Epithelial cell of proximal tubule (primary cell): ENCODE data around the gene HPD. TPM values are rescaled to one million over a fixed set of nuclear protein-coding genes. Genes with fewer than 3 reads are reported as not detected.

Experiments used
- DNase-seq: peaks from one replicate; pipeline ENCODE4 v3.0.0-alpha.2; 2011; ENCODE audit warnings: low read depth
- H3K4me3 ChIP-seq: 2 replicates; pipeline ENCODE4 v1.5.1; 2011; ENCODE audit warnings: low read depth, mild to moderate bottlenecking, low read length
- total RNA-seq: library from RNA; depleted of rRNA; stranded (reverse); fragments of >200 nt; gene quantifications from 2 replicates; pipeline ENCODE4 v1.2.3, GENCODE V29; 2015
- TF ChIP-seq, protein P1 (sequence below): conservative IDR thresholded peaks from 2 replicates; pipeline ENCODE4 v1.5.1; 2012; ENCODE audit warnings: low read depth, mild to moderate bottlenecking, low read length

HPD gene
- total RNA-seq, 1 donor from 2014 or later: 0.12 TPM

DNA sequence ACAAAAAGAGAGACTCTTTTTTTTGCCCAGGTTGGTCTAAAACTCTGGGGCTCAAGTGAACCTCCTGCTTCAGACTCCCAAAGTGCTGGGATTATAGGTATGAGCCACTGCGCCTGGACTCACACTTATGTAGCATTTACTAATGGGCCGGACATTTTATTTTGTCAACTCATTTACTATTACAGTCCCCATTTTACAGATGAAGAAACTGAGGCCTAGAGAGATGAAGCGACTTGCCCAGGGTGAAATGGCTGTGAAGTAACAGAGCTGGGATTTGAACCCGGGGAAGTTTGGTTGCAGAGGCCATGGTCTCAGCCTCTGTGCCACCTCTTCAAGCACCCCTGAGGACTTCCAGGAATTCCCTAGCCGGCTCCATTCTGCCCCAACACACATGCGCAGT, 9.4 kb downstream of the HPD start:
- no peak overlapping the region for H3K4me3 ChIP-seq
- TF ChIP-seq, protein P1, sequence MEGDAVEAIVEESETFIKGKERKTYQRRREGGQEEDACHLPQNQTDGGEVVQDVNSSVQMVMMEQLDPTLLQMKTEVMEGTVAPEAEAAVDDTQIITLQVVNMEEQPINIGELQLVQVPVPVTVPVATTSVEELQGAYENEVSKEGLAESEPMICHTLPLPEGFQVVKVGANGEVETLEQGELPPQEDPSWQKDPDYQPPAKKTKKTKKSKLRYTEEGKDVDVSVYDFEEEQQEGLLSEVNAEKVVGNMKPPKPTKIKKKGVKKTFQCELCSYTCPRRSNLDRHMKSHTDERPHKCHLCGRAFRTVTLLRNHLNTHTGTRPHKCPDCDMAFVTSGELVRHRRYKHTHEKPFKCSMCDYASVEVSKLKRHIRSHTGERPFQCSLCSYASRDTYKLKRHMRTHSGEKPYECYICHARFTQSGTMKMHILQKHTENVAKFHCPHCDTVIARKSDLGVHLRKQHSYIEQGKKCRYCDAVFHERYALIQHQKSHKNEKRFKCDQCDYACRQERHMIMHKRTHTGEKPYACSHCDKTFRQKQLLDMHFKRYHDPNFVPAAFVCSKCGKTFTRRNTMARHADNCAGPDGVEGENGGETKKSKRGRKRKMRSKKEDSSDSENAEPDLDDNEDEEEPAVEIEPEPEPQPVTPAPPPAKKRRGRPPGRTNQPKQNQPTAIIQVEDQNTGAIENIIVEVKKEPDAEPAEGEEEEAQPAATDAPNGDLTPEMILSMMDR: no peak
- DNase-seq: no peak

DNA sequence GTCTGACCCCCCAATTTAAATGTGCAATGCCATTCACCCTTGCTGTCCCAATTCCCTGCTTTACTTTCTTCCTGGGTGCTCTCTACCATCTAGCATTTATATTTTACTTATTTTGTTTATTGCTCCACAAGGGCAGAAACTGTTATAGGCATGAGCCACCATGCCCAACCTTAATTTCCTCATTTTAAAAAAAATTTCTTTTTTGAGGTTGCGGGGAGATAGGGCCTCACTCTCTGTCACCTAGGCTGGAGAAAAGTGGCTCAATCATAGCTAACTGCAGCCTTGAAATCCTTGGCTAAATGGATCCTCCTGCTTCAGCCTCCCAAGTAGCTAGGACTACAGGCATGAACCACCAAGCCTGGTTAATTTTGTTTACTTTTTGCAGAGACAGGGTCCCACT, 13.0 kb downstream of the HPD start:
- no peak for DNase-seq
- H3K4me3 ChIP-seq: no peak overlapping the region
- TF ChIP-seq, protein P1: no peak

DNA sequence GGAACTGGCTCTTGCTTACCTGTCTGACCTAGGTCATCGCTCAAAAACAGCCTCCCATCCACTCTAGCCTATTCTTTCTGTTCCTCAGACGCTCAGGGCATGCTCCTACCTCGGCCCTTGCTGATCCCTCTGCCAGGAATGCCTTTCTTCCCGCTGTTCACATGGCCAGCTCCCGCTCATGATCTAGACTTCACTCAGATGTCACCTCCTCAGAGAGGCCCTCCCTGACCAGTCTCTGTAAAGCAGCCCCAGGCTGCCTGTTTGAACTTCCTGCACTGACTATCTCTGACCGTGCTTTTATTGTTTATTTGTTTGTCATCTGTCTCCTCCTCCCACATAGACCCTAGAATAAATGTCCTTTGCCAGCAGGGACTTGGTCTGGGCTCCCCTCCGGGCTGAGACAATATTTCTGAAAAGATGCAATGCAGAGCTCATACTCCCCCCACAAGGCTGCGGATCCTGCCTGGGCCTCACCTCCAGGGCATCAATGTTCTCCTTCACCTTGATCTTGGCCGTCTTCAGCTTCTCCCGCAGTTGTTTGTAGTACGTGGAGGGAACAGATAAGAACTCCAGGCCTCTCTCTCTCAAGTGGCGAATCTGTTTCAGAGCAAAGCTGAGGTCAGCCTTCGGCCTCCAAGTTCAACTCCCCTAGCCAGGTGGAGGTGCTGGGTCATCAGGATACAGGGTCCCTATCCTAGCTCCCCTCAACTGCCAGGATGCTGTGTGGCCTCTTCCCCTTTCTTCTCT, 15.2 kb downstream of the HPD start:
- no peak overlapping the region for H3K4me3 ChIP-seq
- TF ChIP-seq, protein P1: no peak
- no peak for DNase-seq

DNA sequence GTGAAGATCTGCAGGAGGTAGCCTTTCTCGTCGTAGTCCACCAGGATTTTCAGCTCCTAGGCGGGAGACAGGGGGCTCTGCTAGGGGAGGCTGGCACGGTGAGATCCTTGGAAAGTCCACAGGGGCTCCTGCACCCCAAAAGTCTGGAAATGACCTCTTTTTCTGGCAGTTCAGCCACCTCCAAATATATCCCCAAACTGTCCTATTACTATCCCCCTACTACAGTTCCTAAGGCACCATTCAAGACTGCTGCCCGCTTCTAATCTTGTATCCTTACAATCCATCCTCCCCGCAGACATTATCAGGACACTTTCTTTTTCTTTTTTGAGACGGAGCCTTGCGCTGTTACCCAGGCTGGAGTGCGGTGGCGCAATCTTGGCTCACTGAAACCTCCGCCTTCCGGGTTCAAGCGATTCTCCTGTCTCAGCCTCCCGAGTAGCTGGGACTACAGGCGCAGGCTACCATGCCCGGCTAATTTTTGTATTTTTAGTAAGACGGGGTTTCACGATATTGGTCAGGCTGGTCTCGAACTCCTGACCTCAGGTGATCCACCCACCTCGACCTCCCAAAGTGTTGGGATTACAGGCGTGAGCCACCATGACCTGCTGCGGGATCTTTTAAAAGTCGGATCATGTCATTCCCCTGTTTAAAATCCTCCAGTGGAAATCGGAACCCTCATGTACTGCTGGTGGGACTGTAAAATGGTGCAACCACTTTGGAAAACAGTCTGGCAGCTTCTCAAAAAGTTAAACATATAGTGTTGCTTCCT, 18.5 kb downstream of the HPD start:
- TF ChIP-seq, protein P1: no peak
- H3K4me3 ChIP-seq: peak overlapping the region; percentile 59
- DNase-seq: no peak

DNA sequence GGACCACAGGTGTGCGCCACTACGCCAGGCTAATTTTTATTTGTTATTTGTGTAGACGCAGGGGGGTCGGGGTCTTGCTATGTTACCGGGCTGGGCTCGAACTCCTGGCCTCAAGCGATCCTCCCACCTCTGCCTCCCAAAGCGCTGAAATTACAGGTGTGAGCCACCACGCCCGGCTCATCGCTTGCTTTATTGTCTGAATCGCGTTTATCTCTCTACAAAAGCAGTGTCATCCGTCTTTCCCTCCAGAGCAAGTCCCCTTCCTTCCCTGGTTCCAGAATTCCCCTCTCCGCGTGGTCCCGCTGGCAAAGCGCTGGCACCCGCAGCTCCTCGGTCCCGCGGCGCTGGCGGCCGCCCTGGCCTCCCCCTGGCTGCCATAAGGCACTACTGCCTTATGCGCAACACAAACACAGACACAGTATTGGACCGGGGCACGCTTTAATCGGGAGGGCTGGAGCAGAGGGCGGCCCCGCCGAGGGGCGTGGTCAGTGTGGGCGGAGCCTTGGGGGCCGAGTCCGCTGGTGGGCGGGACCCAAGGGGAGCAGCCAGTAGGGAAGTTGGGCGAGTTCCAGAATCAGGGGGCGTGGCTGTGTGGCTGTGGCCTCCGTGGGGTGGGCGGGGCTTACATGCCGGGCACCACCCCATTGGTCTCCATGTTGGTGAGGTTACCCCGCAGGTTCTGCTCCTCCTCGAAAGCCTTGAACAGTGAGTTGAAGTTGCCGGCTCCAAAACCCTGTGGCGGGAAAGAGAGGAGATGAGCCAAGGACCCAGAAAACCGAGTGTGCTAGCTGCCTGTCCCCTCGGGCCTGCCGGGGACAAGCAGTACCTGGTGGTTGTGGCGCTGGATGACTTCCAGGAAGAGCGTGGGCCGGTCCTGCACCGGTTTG, 19.3 kb downstream of the HPD start:
- H3K4me3 ChIP-seq: peak overlapping the region; percentile 59
- TF ChIP-seq, protein P1: no peak
- DNase-seq: no peak

DNA sequence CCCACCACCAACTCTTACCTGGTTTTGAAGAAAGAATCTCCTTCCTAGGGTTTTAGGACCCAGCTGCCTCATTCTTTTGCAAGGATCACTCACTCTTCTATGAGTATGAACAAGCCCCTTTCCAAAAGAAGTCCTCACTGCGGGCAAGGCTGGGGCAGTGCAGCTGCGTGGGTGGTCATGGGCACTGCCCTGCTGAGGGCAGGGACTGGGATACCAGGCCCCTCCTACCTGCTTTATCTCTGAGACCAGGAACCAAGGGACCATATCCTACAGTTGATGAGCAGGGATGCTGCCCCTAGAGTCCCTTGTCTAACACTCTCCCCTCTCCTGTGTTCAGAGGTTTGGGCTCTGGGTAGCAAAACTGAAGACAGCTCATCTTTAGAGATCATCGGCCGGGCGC, 20.5 kb downstream of the HPD start:
- H3K4me3 ChIP-seq: no peak overlapping the region
- no peak for DNase-seq
- TF ChIP-seq, protein P1: no peak
